Activated T-cell treated with anti-CD3 and anti-CD28 coated beads, Interleukin-2, amount 50 U/mL, for 72 hours (primary cell): ENCODE data around the gene RNF150. TPM values are rescaled to one million over a fixed set of nuclear protein-coding genes. Genes with fewer than 3 reads are reported as not detected.
"Not testable (repeated sequence)": the region's sequence is repeated elsewhere in the genome, so short reads cannot be mapped to it uniquely, and the experiment has no call there.

Experiments used
- ATAC-seq, 2 donors: fragments of 150-1000 bp; cut with Tn5 transposase; replicated peaks in 1 of 2; 2 replicates each; pipeline ENCODE4 v1.10.0; 2021; ENCODE audit warnings: moderate library complexity in 2 of 2, mild to moderate bottlenecking in 1 of 2
- DNase-seq, 2 donors: peaks; one replicate each; pipeline ENCODE4 v3.0.0; 2021 to 2022; ENCODE audit warnings: mixed read lengths in 1 of 2
- H3K27ac Mint-ChIP-seq: one replicate; pipeline ENCODE4 v1.8.0; 2022; ENCODE audit warnings: mild to moderate bottlenecking, moderate library complexity, mixed read lengths
- H3K27me3 Mint-ChIP-seq: one replicate; pipeline ENCODE4 v1.8.0; 2022; ENCODE audit warnings: low read depth, mixed read lengths
- H3K36me3 Mint-ChIP-seq, 2 donors: one replicate each; pipeline ENCODE4 v1.8.0; 2022; ENCODE audit warnings: mixed read lengths in 2 of 2, mild to moderate bottlenecking in 1 of 2; ENCODE audit not compliant: insufficient read depth in 2 of 2
- H3K4me1 Mint-ChIP-seq: one replicate; pipeline ENCODE4 v1.8.0; 2022; ENCODE audit warnings: low read depth, mixed read lengths
- H3K4me3 Mint-ChIP-seq, 2 donors: one replicate each; pipeline ENCODE4 v1.8.0; 2022; ENCODE audit warnings: mild to moderate bottlenecking in 2 of 2, mixed read lengths in 2 of 2, moderate library complexity in 2 of 2
- H3K9me3 Mint-ChIP-seq, 2 donors: one replicate each; pipeline ENCODE4 v1.8.0; 2022; ENCODE audit warnings: mixed read lengths in 2 of 2
- total RNA-seq, 2 donors: library from RNA; stranded (reverse); gene quantifications; one replicate each; pipeline ENCODE4 v1.2.3, GENCODE V29; 2022

The RNF150 gene
- under 1 TPM; 0.10 to 0.46 TPM for total RNA-seq

GRCh38 chr4:141133146-141133998 lies at the start of gene RNF150:
RNF150 (minus strand) TSS chr4:141133469.
- peak; percentile 59 to 62 for DNase-seq
- H3K36me3 Mint-ChIP-seq: peaks cover 1% of the 10 kb centered on the region in 2 donors
- H3K4me1 Mint-ChIP-seq: peaks cover 7% of the 10 kb centered on the region
- H3K9me3 Mint-ChIP-seq: no peaks in the 10 kb centered on the region
- peak within 1 kb of the TSS; percentile 85 to 89 for H3K4me3 Mint-ChIP-seq
- peak; percentile 78 to 81 for ATAC-seq
- H3K27ac Mint-ChIP-seq: no peak within 1 kb of the TSS
- H3K27me3 Mint-ChIP-seq: peaks cover 84% of the 10 kb centered on the region

- H3K9me3 Mint-ChIP-seq: no peaks in the 10 kb centered on the region
- ATAC-seq (no peak), DNase-seq (no peak)
- H3K4me1 Mint-ChIP-seq: no peaks in the 10 kb centered on the region
- peaks cover 1% of the 10 kb centered on the region for H3K27me3 Mint-ChIP-seq
- H3K27ac Mint-ChIP-seq: no peak overlapping the region
- H3K36me3 Mint-ChIP-seq: no peaks in the 10 kb centered on the region
- no peak overlapping the region for H3K4me3 Mint-ChIP-seq
Observed at GRCh38 chr4:141180991-141181761, 47.9 kb upstream of the RNF150 start.

- Mint-ChIP-seq H3K27me3 (no peaks in the 10 kb centered on the region), H3K27ac (no peak overlapping the region), H3K9me3 (no peaks in the 10 kb centered on the region), H3K4me1 (no peaks in the 10 kb centered on the region), H3K36me3 (no peaks in the 10 kb centered on the region), H3K4me3 (no peak overlapping the region)
- DNase-seq: no peak
- no peak for ATAC-seq
Observed at GRCh38 chr4:141179474-141180373, 46.5 kb upstream of the RNF150 start.

- Mint-ChIP-seq H3K27ac (no peak overlapping the region), H3K27me3 (no peaks in the 10 kb centered on the region), H3K36me3 (no peaks in the 10 kb centered on the region), H3K9me3 (no peaks in the 10 kb centered on the region), H3K4me1 (no peaks in the 10 kb centered on the region), H3K4me3 (no peak overlapping the region)
- no peak for ATAC-seq
- DNase-seq: no peak
Observed at GRCh38 chr4:141177171-141177570, 43.9 kb upstream of the RNF150 start.

GRCh38 chr4:141174457-141174856 lies 41.2 kb upstream of the RNF150 start:
- Mint-ChIP-seq H3K36me3 (no peaks in the 10 kb centered on the region), H3K27ac (no peak overlapping the region), H3K4me3 (no peak overlapping the region), H3K27me3 (no peaks in the 10 kb centered on the region), H3K9me3 (no peaks in the 10 kb centered on the region), H3K4me1 (no peaks in the 10 kb centered on the region)
- DNase-seq (no peak), ATAC-seq (no peak)

- no peak for ATAC-seq
Observed at GRCh38 chr4:141170671-141171070, 37.4 kb upstream of the RNF150 start.

GRCh38 chr4:141169391-141169790 lies 36.1 kb upstream of the RNF150 start:
- DNase-seq (no peak), ATAC-seq (no peak)
- no peak overlapping the region for H3K27ac Mint-ChIP-seq
- H3K27me3 Mint-ChIP-seq: peaks cover 15% of the 10 kb centered on the region
- no peaks in the 10 kb centered on the region for H3K36me3 Mint-ChIP-seq
- H3K9me3 Mint-ChIP-seq: no peaks in the 10 kb centered on the region
- no peak overlapping the region for H3K4me3 Mint-ChIP-seq
- no peaks in the 10 kb centered on the region for H3K4me1 Mint-ChIP-seq

More at GRCh38 chr4:141170671-141171070, 37.4 kb upstream of the RNF150 start:
- Mint-ChIP-seq H3K4me1 (no peaks in the 10 kb centered on the region), H3K27ac (no peak overlapping the region), H3K4me3 (no peak overlapping the region), H3K27me3 (peaks cover 12% of the 10 kb centered on the region), H3K9me3 (no peaks in the 10 kb centered on the region), H3K36me3 (no peaks in the 10 kb centered on the region)
- DNase-seq: no peak

- H3K9me3 Mint-ChIP-seq, H3K27ac Mint-ChIP-seq, H3K4me1 Mint-ChIP-seq, H3K4me3 Mint-ChIP-seq, DNase-seq, H3K36me3 Mint-ChIP-seq, ATAC-seq: not testable (repeated sequence)
- H3K27me3 Mint-ChIP-seq: peaks cover 15% of the 10 kb centered on the region
Observed at GRCh38 chr4:141165001-141165400, 31.7 kb upstream of the RNF150 start.

- no peaks in the 10 kb centered on the region for H3K9me3 Mint-ChIP-seq
Observed at GRCh38 chr4:141159027-141159426, 25.8 kb upstream of the RNF150 start.

GRCh38 chr4:141158219-141158618 lies 24.9 kb upstream of the RNF150 start:
- Mint-ChIP-seq H3K4me1 (no peaks in the 10 kb centered on the region), H3K4me3 (no peak overlapping the region), H3K27me3 (peaks cover 9% of the 10 kb centered on the region), H3K9me3 (no peaks in the 10 kb centered on the region), H3K27ac (no peak overlapping the region), H3K36me3 (no peaks in the 10 kb centered on the region)
- DNase-seq (no peak), ATAC-seq (no peak)

More at GRCh38 chr4:141159027-141159426, 25.8 kb upstream of the RNF150 start:
- H3K4me3 Mint-ChIP-seq: no peak overlapping the region
- H3K27me3 Mint-ChIP-seq: peaks cover 9% of the 10 kb centered on the region
- H3K27ac Mint-ChIP-seq: no peak overlapping the region
- H3K4me1 Mint-ChIP-seq: no peaks in the 10 kb centered on the region
- DNase-seq: no peak
- no peaks in the 10 kb centered on the region for H3K36me3 Mint-ChIP-seq
- ATAC-seq: no peak

GRCh38 chr4:141155586-141155985 lies 22.3 kb upstream of the RNF150 start:
- ATAC-seq: no peak
- Mint-ChIP-seq H3K9me3 (no peaks in the 10 kb centered on the region), H3K4me1 (no peaks in the 10 kb centered on the region), H3K27me3 (peaks cover 12% of the 10 kb centered on the region), H3K4me3 (no peak overlapping the region), H3K36me3 (no peaks in the 10 kb centered on the region), H3K27ac (no peak overlapping the region)
- DNase-seq: no peak

GRCh38 chr4:141154725-141155124 lies 21.5 kb upstream of the RNF150 start:
- no peaks in the 10 kb centered on the region for H3K36me3 Mint-ChIP-seq
- no peak overlapping the region for H3K27ac Mint-ChIP-seq
- no peak overlapping the region for H3K4me3 Mint-ChIP-seq
- DNase-seq (no peak), ATAC-seq (no peak)
- H3K9me3 Mint-ChIP-seq: no peaks in the 10 kb centered on the region
- H3K4me1 Mint-ChIP-seq: no peaks in the 10 kb centered on the region
- H3K27me3 Mint-ChIP-seq: peaks cover 17% of the 10 kb centered on the region
